ENCODE measurements around the gene CCDC149. TPM values are rescaled to one million over a fixed set of nuclear protein-coding genes. Genes with fewer than 3 reads are reported as not detected.

The CCDC149 gene
- total and polyA plus RNA-seq, 2 of the 4 experiments (the other 2 are of a cell fraction), result 6.7 to 7.0 TPM

DNA sequence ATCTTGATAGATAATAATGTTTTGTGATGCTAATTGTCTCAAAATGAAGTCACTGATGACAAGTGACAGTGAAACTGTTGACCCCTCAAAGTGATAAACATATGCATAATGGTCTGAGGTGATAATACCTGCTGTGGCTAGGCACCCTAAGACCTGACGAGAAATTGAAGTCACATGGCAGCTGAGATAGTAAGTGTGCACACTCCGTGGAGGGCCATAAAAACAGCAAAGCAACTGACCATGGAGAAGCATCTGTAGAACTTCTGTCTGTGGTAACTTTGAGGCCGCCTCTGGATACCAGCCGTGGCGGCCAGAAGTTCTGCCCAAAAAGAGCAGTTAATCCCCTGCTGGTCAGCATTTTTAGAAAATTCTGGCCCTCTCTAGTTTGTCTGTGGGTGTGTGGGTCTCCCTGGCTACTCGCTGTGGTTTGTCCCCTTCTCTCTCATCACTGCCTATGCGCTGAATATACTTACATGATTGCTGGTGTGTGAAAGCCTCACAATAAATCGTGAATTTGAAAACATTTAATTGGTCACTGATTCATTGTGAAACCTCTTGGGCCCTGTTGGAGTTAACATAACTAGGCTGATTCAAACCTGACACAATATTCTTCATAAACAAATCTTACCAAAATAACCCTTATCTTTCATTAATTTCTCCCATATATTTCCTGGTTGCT lies 50.6 kb downstream of the CCDC149 start:
- ATAC-seq (ENCODE audit: low read depth) (no peak), DNase-seq (no peak)
- WGBS, 2 experiments (ENCODE audit: extremely low coverage in 2 of 2, insufficient read length in 1 of 2), result 75% methylated on average over 4 of the region's 8 CpGs; no CpG with 5 or more reads in 1 of the 2 experiments
- Histone ChIP-seq H3K9me1 (ENCODE audit: insufficient read depth, low read length) (no peaks in the 10 kb centered on the region), H2AFZ (replicated peaks; ENCODE audit: low read length, poor library complexity) (no peak overlapping the region), H2BK5ac (ENCODE audit: low read depth, low read length, poor library complexity, severe bottlenecking) (no peak overlapping the region), H4K8ac (ENCODE audit: low read depth in 2 of 2, low read length in 2 of 2) (no peak overlapping the region), H3K4ac (ENCODE audit: low read depth, low read length) (no peak overlapping the region), H3K4me1 (ENCODE audit: control insufficient read depth, insufficient read depth, low read length) (peaks cover 6% of the 10 kb centered on the region), H3K14ac (replicated peaks; ENCODE audit: low read depth, low read length) (no peak overlapping the region), H3K4me3 (ENCODE audit: insufficient read depth, low read depth, low read length) (no peak overlapping the region), H4K91ac (ENCODE audit: insufficient read depth, low read depth, low read length) (no peak overlapping the region), H4K5ac (ENCODE audit: low read depth, low read length) (no peak overlapping the region), H3K36me3 (ENCODE audit: control insufficient read depth, insufficient read depth, low read length) (no peaks in the 10 kb centered on the region), H2AK5ac (ENCODE audit: low read depth, low read length) (no peak overlapping the region), H3K9ac (ENCODE audit: low read depth, low read length) (no peak overlapping the region), H3K9me3 (ENCODE audit: control insufficient read depth, insufficient read depth, low read length) (peaks cover 20% of the 10 kb centered on the region), H2BK20ac (ENCODE audit: low read depth, low read length) (no peak overlapping the region), H3K23ac (ENCODE audit: low read depth, low read length) (no peak overlapping the region), H2AK9ac (replicated peaks; ENCODE audit: low read depth, low read length, poor library complexity) (no peak overlapping the region), H3K4me2 (ENCODE audit: low read depth, low read length) (no peak overlapping the region), H4K20me1 (ENCODE audit: insufficient read depth, low read length) (no peaks in the 10 kb centered on the region), H3K79me1 (ENCODE audit: low read depth in 1 of 2, low read length in 2 of 2) (no peaks in the 10 kb centered on the region), H3K56ac (ENCODE audit: extremely low read depth, insufficient read depth, low read length) (no peak overlapping the region), H3K27me3 (ENCODE audit: control insufficient read depth, insufficient read depth, low read length) (no peaks in the 10 kb centered on the region), H3K27ac (ENCODE audit: insufficient read depth, low read length) (no peak overlapping the region), H2BK15ac (ENCODE audit: low read depth, low read length) (no peak overlapping the region), H3K18ac (ENCODE audit: low read depth, low read length) (no peak overlapping the region), H2BK120ac (ENCODE audit: low read depth, low read length) (no peak overlapping the region)
- in situ Hi-C loops (cut with MboI; ENCODE audit: low sequenced_read_pairs) (no loop called here), dilution Hi-C loops (cut with HindIII; ENCODE audit: low sequenced_read_pairs, unreplicated experiment) (no loop called here), intact Hi-C loops (cut with micrococcal nuclease) (no loop called here)
- BruUV-seq (replicated peaks), result no TSS peak
- no peak for TF ChIP-seq FOS (IDR thresholded peaks at IDR 0.05; ENCODE audit: low read depth, low read length)
- TF ChIP-seq RFX5 (IDR thresholded peaks at IDR 0.05; ENCODE audit: low read depth, low read length), result no peak
- ChIA-PET CTCF (no interaction called here), POLR2A (ENCODE audit: unreplicated experiment) (no interaction called here)

Data from IMR-90 (cell line).